Upper lobe of right lung (tissue), 1 donor: Measurements from ENCODE around the gene TMEM203. TPM values are rescaled to one million over a fixed set of nuclear protein-coding genes. Genes with fewer than 3 reads are reported as not detected.
"Not testable (repeated sequence)": the region's sequence is repeated elsewhere in the genome, so short reads cannot be mapped to it uniquely, and the experiment has no call there.

Experiments used
- ATAC-seq: fragments of 200-7000 bp; cut with Tn5 transposase; one replicate; pipeline ENCODE4 v1.9.1; 2020; ENCODE audit warnings: mild to moderate bottlenecking, moderate library complexity
- DNase-seq: peaks from one replicate; pipeline ENCODE4 v3.0.0-alpha.2; 2020
- H3K27ac ChIP-seq: fragments of 200-600 bp; one replicate; pipeline ENCODE4 v1.8.0; 2022
- H3K27me3 ChIP-seq: fragments of 200-600 bp; one replicate; pipeline ENCODE4 v1.8.0; 2022; ENCODE audit warnings: mild to moderate bottlenecking
- H3K36me3 ChIP-seq: fragments of 200-600 bp; one replicate; pipeline ENCODE4 v1.8.0; 2022
- H3K4me1 ChIP-seq: fragments of 200-600 bp; one replicate; pipeline ENCODE4 v1.8.0; 2022
- H3K4me3 ChIP-seq: fragments of 200-600 bp; one replicate; pipeline ENCODE4 v1.8.0; 2022; ENCODE audit warnings: mild to moderate bottlenecking
- H3K9me3 ChIP-seq: fragments of 200-600 bp; one replicate; pipeline ENCODE4 v1.8.0; 2022
- intact Hi-C: fragments of 100-400 bp; cut with DNase I; formaldehyde crosslinking; loops from one replicate; pipeline ENCODE4 v1.11.0; 2022
- total RNA-seq: library from RNA; stranded (reverse); fragmentation: NEBNext Ultra II Directional; extraction: Animal tissue kit (Norgen Biotek cat#: 25700); gene quantifications from one replicate; pipeline ENCODE4 v1.2.1, GENCODE V29; 2021
- TF ChIP-seq, protein P1 (sequence below): fragments of 200-600 bp; IDR thresholded peaks from one replicate; pipeline ENCODE4 v1.8.0; 2022; ENCODE audit warnings: antibody characterized with exemption
- donor health status: DM: no; HTN: yes; CAD: no; lungs with severe emphysema.

Gene TMEM203
- total RNA-seq, 1 donor from 2014 or later, result 28.7 TPM

DNA sequence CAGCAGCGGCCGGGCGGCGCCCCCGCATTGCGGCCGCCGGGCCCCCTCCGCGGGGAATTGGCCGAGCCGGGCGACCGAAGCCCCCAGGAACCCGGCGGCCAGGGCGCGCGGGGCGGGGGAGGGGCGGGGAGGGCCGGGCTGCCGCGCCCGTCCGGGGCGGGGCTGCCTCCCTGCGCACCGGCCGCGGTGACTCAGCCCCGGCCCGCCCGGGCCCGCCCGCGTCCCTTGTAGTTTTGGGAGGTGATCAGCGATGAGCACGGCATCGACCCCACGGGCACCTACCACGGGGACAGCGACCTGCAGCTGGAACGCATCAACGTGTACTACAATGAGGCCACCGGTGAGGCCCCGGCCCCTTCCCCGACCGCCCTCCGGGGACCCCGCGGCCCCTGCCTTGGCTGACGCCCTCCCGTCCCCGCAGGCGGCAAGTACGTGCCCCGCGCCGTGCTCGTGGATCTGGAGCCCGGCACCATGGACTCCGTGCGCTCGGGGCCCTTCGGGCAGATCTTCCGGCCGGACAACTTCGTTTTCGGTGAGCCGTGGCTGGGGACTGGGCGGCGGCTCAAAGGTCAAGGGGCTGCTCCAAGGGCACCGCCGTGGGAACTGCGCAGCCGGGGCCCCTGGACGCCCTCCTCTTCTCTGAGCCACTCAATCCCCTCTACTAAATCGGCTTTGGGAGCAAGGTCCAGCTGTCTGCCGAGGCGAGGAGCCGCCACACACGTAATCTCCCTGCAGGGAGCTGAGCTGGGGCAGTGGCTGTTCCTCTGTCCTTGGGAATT lies 36.2 kb upstream of the TMEM203 start:
- TF ChIP-seq, protein P1, sequence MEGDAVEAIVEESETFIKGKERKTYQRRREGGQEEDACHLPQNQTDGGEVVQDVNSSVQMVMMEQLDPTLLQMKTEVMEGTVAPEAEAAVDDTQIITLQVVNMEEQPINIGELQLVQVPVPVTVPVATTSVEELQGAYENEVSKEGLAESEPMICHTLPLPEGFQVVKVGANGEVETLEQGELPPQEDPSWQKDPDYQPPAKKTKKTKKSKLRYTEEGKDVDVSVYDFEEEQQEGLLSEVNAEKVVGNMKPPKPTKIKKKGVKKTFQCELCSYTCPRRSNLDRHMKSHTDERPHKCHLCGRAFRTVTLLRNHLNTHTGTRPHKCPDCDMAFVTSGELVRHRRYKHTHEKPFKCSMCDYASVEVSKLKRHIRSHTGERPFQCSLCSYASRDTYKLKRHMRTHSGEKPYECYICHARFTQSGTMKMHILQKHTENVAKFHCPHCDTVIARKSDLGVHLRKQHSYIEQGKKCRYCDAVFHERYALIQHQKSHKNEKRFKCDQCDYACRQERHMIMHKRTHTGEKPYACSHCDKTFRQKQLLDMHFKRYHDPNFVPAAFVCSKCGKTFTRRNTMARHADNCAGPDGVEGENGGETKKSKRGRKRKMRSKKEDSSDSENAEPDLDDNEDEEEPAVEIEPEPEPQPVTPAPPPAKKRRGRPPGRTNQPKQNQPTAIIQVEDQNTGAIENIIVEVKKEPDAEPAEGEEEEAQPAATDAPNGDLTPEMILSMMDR, result no peak
- intact Hi-C loops, result no loop called here
- H3K36me3 ChIP-seq, result peaks cover 21% of the 10 kb centered on the region
- ATAC-seq (peak; percentile 28), DNase-seq (peak; percentile 85)
- H3K27ac ChIP-seq, result peak overlapping the region; percentile 86
- H3K9me3 ChIP-seq, result no peaks in the 10 kb centered on the region
- peak overlapping the region; percentile 92 for H3K4me3 ChIP-seq
- H3K27me3 ChIP-seq, result no peaks in the 10 kb centered on the region
- H3K4me1 ChIP-seq, result peaks cover 44% of the 10 kb centered on the region

- ATAC-seq, result peak; percentile 87
- Histone ChIP-seq H3K36me3 (peaks cover 21% of the 10 kb centered on the region), H3K4me1 (peaks cover 50% of the 10 kb centered on the region), H3K9me3 (no peaks in the 10 kb centered on the region), H3K4me3 (peak within 1 kb of the TSS; percentile 92), H3K27me3 (peaks cover under 1% of the 10 kb centered on the region), H3K27ac (peak within 1 kb of the TSS; percentile 93)
- TF ChIP-seq, protein P1, result no peak
- peak; percentile 99 for DNase-seq
- intact Hi-C loops, result no loop called here
Measured at GRCh38 chr9:137240841-137241489, 35.5 kb upstream of the TMEM203 start, which contains the start of gene TUBB4B. Gene TUBB4B, plus strand, starts transcription at chr9:137241287. Its CDS starts 74 bp downstream, at chr9:137241361.

DNA sequence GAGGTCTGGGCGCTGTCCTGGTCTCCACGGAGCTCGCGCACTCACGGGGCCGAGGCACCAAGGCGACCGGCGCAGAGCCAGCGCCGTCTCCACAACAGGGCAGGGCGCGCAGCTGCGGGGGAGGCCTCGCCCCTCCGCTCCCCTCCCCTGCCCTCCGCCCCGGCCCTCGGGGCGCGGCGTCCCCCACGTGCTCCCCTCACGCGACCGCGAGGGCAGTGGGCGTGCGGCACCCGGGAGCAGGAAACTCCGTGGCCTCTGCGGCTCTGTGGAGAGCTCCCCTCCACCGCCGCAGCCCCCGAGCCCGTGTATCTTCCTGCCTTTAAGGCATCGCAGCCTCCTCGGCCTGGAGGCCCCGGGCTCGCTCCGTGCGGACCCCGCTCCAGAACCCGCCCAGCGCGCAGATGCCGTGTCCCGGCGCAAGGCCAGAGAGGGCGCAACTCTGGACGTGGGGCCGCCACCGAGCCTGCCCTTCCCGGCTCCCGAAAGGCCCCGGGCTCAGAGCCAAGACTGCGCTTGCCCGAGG lies 34.9 kb upstream of the TMEM203 start:
- peaks cover 21% of the 10 kb centered on the region for H3K36me3 ChIP-seq
- peaks cover 50% of the 10 kb centered on the region for H3K4me1 ChIP-seq
- peaks cover 4% of the 10 kb centered on the region for H3K27me3 ChIP-seq
- intact Hi-C loops, result no loop called here
- TF ChIP-seq, protein P1, result no peak
- H3K9me3 ChIP-seq, result no peaks in the 10 kb centered on the region
- H3K27ac ChIP-seq, result peak overlapping the region; percentile 93
- H3K4me3 ChIP-seq, result peak overlapping the region; percentile 74
- ATAC-seq (peak; percentile 67), DNase-seq (peak; percentile 93)

GRCh38 chr9:137239541-137240200 lies 34.2 kb upstream of the TMEM203 start:
- peaks cover 21% of the 10 kb centered on the region for H3K36me3 ChIP-seq
- H3K9me3 ChIP-seq, intact Hi-C loops, DNase-seq, ATAC-seq, H3K27me3 ChIP-seq: not testable (repeated sequence)
- H3K4me3 ChIP-seq, result peak overlapping the region; percentile 74
- H3K27ac ChIP-seq, result peak overlapping the region; percentile 93
- H3K4me1 ChIP-seq, result peaks cover 50% of the 10 kb centered on the region

GRCh38 chr9:137237759-137238726 lies 32.6 kb upstream of the TMEM203 start:
- TF ChIP-seq, protein P1, result no peak
- DNase-seq (no peak), ATAC-seq (no peak)
- intact Hi-C loops, result no loop called here
- peaks cover 37% of the 10 kb centered on the region for H3K4me1 ChIP-seq
- H3K36me3 ChIP-seq, result peaks cover 12% of the 10 kb centered on the region
- H3K9me3 ChIP-seq, result no peaks in the 10 kb centered on the region
- no peak overlapping the region for H3K4me3 ChIP-seq
- peaks cover 15% of the 10 kb centered on the region for H3K27me3 ChIP-seq
- H3K27ac ChIP-seq, result no peak overlapping the region
